GM18867 (cell line): ENCODE measurements around the gene H2BK1.

Experiments
- ATAC-seq: cut with Tn5 transposase; IDR thresholded peaks from one replicate; pipeline ENCODE4 v1.9.1; 2021; ENCODE audit warnings: mild to moderate bottlenecking, moderate library complexity; ENCODE audit not compliant: unreplicated experiment

The H2BK1 gene

DNA sequence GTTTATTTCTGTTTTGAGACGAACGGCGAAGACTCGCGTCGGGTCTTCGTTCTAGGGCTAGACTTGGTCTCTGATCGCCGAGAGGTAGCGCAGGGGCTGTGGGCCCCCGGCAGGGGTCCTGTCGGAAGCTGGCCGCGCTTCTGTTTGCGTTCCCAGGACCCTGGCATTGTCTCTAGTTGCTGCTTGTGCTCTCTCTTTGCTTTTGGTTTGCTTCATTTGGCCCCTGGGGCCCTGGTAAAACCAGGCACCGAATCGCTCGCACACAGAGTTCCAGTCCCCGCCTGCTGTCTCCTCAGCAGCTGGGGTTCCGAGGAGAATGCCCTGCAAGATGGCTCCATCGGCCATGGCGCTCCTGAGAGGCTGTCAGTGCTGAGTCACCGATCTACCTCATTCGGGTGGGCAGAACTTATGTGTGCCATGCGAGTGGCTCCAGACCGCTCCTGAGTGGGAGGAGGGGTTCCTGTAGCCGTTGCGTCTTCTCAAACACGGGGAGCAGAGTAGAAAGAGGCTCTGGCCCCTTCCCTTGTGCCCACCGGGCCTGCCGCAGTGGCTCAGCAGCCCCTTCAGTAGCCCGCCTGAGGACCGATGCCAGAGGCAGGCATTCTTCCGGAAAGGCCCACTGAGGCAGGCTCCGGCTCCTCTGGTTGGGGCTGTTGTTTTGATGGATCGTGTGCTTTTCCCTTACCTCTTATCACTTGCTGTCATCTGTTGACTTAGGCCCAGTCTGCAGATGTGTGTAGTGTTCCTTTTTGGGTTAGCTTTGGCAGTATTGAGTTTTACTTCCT is 22.8 kb upstream of the H2BK1 start:
- ATAC-seq = peak; percentile 36

DNA sequence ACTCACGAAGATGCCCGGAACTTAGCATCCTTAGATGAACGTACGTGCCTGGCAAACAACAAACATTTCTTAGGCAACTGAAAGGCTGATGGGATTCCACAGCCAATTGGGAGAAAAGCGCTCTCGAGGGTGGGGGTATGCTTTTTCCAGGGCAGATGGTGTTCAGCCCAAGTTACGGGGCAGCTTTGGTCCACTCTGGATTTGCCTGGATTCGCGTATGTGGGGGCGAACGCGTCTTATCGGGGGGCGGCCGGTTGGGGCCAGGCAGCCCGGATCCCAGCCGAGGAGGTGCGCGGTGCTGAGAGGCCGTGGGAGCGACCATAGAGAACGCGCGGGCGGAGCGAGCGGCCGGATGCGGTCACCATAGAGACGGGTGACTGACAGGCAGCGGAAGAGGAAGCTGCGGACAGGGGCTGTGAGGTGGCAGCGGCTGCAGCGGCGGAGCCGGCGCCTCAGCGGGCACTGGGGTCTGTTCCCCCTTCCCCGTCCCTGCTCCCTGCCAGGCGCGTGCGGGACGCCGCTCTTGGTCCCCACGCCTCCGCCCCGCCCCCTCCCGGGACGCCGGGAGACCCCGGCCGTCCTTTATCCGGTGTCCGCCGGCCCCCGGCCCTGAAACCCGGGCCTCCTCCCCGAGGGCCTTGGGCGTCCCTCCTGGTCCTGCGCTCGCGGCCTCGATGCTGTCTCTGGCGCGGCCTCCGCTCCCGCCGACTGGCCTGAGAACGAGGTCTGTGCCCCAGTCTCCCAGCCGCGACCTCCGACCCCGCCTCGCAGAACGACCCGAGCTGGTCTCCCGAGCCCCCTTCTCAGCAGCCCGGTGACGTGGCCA is 22.0 kb upstream of the H2BK1 start, which contains the start of gene CHPF2:
Gene CHPF2 (plus strand): TSS at position 393 of the 826 bp plus-strand sequence. CDS start 1,529 bp downstream, outside the sequence.
- ATAC-seq = peak; percentile 98

DNA sequence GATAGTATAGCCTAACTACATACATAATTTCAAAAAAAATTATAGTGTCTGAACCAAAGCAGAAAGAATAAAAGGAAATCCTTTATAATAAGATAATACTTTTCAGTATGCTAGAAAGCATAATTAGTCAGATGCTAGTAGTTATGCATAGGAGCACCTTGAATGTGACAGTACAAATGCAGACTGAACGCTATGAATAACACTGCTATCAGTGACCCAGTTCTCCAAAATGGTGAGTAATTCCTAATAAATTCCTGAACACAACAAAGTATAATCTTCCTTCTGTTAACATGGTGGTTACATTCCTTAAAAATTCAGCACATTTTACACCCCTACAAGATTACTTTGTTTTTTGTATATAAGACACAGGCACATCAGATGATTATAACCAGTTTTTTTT is 20.8 kb upstream of the H2BK1 start:
- no peak for ATAC-seq

DNA sequence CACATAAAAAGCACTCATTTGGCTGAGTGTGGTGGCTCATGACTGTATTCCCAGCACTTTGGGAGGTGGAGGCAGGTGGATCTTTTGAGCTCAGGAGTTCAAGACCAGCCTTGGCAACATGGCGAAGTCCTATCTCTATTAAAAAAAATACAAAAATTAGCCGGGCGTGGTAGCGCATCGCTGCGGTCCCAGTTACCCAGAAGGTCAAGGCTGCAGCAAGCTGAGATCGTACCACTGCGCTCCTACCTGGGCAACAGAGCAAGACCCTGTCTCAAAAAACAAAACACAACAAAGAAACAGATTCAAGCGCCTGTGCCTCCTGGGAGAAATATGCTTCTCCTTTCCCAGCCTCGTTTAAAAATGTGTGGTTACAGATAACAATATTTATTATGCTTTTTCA is 19.0 kb upstream of the H2BK1 start:
- ATAC-seq = no peak

DNA sequence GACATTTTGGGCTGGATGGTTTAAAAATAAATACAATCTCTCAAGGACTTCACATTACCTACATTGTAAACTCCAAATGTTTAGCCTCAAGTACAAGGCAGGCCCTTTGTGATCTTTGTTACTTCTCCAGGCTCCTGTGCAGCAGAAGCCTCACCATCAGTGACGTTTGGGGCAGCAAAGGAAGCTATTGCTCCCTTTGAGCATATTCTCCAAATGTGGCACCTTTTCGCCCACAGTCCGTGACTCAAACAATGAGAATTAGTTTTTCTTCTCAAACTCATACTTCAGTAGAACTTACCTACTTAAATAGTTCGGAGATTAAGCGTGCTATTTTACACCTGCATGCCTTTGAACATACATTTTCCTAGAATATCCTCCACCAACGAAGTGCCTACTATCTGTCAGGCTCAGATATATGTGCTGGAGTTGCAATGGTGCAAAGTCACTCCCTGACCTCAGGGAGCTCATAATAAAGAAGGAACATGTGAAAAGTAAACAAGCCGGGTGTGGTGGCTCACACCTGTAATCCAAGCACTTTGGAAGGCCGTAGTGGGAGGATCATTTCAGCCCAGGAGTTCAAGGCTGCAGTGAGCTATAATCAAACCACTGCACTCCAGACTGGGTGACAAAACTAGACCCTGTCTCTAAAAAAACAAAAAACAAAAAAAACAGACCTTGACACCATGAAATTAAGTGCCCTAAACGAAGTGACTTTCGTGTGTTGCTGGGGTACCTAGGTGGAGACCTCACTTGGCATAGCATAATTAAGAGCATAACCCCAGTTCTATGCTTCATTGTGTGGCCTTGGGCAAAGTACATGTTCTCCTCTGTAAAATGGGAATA is 18.0 kb upstream of the H2BK1 start:
- no peak for ATAC-seq

DNA sequence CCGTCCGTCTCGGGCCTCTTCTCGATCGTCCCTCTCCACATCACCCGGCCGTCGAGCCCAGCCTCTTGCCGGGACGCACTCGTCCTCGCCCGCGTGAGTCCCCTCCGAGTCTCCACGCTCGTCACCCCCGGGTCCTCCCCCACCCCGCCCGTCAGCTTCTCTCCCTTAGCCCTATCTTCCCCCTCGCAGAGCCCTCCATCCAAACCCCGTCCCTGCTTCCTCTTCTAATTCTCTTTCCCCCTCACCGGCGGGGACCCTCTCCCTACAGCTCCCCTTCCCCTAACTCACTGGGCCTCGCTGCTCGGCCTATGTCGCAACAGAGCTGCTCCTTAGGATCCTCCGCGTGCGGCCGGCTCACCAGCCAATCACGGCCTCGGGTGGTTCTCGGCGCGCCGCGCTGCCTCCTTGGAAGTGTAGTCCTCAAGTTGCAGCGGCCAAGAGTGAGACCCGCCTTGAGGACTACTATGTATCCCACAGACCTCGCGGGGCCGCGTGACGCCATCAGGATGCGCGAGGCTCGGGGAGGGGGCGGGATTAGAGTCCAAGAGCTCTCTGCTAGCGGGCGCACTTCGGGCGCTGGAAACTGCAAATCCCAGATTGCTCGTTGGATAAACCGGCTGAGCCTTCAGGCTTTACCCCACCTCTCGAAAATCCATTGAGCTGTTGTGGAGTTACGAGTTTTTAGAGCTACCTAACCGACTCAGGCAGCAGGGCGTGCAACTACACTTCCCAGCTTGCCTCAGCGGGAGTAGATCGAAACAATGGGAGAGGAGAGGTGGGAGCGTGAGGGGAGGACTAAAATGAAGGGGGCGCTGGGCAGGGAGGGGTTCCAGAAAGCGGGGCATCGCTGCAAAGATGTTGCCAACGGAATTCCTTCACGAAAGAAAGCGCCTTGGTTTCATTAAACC is 16.8 kb upstream of the H2BK1 start, which contains the start of gene ABCF2:
Gene ABCF2 (minus strand): TSS at position 331 of the 908 bp plus-strand sequence. CDS start 747 bp downstream, outside the sequence.
- peak; percentile 99 for ATAC-seq

DNA sequence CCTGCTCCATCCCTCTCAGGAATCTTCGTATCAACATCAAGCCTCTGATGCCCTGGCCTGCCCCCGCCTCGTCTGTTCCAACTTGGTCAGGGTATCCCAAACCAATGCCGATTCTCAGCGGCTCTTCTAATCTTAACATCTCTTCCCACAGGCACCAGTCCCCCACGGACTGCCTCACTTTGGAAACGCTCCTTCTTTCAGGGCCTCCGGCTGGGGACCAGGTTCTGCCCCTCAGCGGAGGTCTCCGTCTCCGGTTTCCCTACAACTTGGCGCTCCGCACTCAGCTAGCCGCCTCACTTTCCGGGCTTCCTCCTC is 16.2 kb upstream of the H2BK1 start:
- ATAC-seq = peak; percentile 3

DNA sequence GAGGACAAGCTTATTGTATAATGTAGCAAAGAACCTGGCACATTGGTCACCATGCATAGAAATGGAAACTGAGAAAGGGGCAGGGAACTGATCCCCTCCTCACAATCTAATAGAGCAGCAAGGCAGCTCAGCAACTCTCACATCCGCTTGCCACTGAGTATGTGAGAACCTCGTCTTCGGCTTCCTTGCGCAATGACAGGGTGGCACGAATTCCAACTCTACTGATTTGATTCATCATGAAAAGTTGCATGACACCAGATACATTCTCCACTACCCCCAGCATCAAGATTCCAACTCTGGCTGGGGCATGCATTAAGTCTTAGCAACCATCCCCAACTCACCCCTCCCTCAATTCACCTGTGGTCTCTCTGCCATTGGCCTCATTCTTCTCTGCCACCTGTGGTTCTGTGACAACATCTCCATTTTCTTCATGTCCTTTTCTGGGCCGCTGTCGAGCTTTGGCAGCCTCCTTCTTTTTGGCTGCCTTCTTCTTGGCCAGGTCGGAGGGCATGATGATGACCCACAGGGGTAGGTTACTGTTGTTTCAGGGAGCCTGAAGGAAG is 15.7 kb upstream of the H2BK1 start:
- ATAC-seq = no peak

DNA sequence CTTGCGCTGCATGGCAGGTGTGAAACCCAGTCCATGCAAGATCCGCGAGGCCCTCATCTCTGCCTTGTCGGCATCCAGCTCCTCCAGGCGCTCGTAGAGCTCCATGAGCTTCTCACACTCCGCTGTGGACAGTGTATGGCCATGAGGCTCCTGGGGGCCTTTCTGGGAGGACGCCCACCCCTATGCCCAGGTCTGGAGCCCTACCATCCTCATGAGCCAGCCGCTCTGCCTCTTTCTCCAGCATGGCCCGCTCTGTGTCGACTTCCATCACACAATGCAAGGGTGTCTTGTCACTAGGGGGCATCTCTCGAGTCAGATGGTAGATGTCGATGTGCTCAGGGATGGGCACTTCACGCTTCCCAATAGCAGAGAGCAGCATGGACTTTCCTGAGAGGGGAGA is 13.4 kb upstream of the H2BK1 start:
- no peak for ATAC-seq

DNA sequence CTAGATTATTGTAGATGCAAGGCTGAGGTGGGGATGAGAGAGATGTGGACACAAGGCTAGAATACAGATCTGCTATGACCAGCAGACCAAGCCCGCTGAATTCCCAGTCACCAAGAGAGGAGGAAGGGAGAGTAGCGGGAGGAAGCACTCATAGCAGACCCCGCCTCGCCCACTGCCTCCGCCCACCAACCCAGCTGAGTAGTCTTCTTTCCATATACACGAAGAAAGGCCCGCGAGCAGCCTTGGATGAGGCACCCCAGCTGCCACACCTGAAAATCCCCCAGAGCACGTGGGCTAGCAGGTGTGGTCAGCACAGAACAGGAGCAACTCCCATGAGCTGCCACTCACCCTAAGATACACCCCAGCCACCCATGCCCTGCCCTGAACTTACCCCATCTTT is 7.9 kb upstream of the H2BK1 start:
- ATAC-seq = no peak

DNA sequence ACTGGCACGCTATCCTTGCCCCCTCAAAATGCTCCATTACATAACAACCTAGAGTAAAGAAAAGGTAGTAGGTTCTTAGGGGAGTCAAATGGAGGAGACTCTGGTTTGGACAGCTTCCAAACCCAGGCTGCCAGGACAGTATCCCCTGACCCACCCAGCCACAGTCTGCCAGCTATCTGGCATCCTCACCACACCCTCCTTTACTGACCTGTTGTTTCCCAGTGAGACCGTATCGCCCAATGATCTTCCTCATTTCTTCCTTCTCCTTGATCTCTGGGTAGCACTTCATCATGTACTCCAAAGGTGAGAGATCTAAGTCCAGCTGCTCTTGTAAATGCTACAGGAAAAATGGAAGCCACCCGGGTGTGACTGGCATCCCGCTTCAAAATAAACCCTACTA is 5.1 kb upstream of the H2BK1 start:
- ATAC-seq = no peak

DNA sequence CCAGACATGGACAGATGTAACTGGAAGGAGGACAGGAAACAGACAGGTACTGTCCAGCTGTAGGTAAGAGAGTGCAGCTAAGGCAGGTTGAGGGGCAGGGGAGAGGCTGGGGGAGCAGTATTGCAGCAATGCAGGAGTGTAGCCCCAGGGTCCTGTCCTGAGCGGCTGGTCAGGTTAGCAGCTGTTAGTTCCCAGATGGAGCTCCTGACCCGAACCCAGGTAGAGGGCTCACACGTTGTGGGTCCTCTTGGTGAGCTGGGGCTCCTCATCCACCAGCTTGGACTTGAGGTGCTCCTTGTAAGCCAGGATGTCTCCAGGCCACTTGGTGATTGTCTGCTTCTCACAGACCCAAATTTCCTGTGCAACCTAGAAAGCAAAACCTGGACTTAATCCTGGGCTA is 3.5 kb upstream of the H2BK1 start:
- ATAC-seq = no peak

DNA sequence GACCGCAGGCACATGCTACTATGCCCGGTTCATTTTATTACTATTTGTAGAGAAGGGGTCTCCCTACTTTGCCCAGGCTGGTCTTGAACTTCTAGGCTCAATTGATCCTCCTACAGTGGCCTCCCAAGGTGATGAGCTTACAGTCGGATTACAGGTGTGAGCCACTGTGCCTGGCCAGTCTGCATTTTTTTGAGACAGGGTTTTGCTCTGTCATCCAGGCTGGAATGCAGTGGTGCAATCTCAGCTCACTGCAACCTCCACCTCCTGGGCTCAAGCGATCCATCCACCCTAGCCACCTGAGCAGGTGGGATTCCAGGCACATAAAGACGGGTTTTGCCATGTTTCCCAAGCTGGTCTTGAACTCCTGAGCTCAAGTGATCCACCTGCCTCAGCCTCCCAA is 2.3 kb upstream of the H2BK1 start:
- no peak for ATAC-seq

DNA sequence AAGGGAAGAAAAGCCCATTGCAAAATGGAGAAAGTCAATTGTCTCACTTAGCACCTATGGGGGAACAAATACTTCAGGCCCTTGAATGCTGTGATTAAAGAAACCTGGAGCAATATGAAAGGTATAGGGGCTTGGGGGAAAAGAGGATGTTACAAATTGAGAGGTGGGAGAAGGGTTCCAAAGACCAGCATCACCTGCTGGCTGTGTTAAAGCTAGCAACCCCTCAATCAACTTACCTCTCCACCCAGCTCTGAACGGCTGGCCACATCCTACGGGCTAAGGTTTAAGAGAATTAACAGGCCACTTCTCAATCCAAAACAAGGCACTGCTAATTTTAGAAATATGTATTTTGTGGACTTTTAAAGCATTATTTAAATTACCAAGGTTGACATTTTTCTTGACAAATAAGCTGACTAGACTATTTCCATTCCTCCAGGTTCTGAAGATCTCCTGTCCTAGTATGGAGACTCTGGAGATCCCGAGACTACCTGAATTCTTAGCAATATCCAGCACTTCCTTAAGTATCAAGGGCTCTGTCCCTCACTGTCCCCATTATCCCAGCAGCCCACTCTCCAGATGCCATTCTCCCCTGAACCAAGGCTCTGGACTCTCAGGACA is 976 bp upstream of the H2BK1 start:
- ATAC-seq = no peak

DNA sequence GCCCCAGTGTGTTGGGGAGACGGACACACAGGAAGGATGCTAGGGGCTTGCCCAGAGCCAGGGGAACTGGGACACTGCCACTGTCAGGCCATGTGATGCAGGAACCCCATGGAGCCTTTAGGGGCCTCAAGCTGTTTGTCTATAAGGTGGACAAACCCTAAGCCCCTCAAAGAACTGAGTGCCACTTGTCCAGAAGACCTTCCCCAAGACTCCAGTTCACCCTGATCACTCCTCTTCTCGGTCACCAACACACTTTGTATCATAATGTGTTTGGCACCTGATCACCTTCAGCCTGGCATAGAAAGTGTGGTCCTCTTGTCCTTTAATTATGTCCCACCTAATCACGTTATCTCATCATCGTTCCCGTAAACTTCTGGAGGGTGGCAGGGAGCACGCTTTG is 700 bp downstream of the H2BK1 start:
- no peak for ATAC-seq

DNA sequence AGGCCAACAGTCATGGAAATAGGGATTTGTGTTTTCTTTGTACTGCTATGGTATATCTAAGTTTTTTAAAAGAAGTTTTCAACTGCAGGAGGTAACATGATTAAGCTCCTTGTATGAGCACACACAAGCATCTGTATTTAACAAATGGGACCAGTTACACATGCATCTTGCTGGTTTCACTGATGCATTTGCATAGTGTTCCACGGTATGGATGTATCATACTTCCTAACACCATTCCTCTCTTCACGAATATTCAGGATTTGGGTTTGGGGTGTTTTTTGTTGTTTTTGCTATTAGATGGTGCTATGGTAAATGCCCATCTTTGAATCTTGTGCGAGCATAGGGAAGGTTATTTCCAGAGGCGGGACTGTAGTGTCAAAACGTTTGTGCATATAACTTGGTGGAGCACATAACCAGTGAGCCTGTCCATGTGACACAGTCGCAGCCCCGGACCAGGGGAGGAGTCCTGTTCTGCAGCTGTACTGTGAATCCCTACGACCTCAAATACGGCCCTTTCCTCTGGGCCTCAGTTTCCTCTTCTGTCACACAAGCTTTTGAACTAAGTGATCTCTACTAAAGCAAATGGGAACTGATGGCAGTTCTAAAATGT is 1.9 kb downstream of the H2BK1 start:
- no peak for ATAC-seq

DNA sequence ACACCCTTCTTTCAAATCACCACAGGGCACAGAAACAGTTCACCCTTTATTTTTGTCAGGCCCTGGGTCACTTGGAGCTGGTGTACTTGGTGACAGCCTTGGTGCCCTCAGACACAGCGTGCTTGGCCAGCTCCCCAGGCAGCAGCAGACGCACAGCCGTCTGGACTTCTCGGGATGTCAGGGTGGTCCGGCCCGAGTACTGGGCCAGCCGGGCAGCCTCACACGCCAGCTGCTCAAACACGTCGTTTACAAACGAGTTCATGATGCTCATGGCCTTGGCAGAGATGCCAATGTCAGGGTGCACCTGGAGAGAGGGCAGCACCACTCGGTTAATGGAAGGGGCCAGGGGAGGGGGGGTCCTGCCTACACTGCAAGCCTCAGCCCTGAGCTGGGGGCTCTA is 2.5 kb downstream of the H2BK1 start:
- no peak for ATAC-seq

DNA sequence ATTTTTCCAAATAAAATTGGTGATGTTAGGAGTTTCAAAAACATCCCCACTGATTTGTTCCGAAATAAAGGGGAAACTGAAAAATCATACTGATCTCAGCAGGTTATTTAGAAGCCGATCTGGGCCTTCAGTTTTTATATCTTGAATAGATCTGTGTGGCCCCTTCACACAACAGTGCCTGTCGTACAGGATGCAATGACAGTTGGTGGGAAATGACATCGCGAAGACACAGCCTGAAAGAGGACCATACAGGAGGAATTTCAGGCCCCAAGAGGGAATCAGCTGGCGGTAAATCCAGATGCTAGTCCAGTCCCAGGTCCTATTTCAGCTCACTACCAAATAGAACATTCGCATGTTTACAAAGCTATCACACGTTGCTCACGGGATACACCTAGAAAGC is 3.0 kb downstream of the H2BK1 start:
- no peak for ATAC-seq

DNA sequence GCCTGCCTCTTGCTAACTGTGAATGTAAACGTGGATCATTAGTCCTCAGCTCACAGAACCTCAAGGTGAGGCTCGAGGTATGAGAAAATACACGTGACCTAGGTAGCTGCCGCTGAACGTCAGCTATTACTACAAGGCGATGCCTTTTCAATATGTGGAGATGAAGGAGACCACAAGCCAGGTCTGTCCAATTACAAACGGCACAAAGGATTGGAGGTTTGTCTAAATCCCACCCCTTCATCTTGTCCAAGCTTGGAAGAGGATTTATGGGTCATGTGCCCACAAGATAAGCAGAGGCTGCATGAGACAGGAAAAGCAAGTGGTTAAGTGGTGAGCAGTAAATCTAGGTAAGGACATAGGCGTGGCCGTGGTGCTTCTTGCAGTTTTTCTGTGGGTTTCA is 3.4 kb downstream of the H2BK1 start:
- no peak for ATAC-seq
